SK-N-SH (cell line): Measurements from ENCODE around the gene SRRM4. TPM values are rescaled to one million over a fixed set of nuclear protein-coding genes. Genes with fewer than 3 reads are reported as not detected.
A peak's percentile ranks its signal among the peaks of the same experiment; 100 is the strongest.

Experiments
- CTCF ChIA-PET: fragments of 300-600, 350-600 bp; formaldehyde crosslinking; extraction: SDS; loops from one replicate; lab custom pipeline; 2021; lab: Yijun Ruan, JAX
- POLR2A ChIA-PET: fragments of 350-600 bp; sonication (Branson Sonifier 250); formaldehyde crosslinking; extraction: SDS; loops from one replicate; lab custom pipeline; 2020; ENCODE audit warnings: antibody characterized with exemption, inconsistent platforms; lab: Yijun Ruan, JAX
- DNase-seq: peaks from one replicate; pipeline ENCODE4 v3.0.0; 2012
- H2AFZ ChIP-seq: fragments of 200-600 bp; sonication (generic); 2 replicates; pipeline ENCODE4 v1.8.1; 2016; ENCODE audit warnings: antibody characterized with exemption, mild to moderate bottlenecking, low read depth
- H3F3A ChIP-seq: fragments of 200-600 bp; sonication (generic); replicated peaks from 2 replicates; pipeline ENCODE3; 2016; ENCODE audit warnings: antibody characterized with exemption, mild to moderate bottlenecking; ENCODE audit not compliant: insufficient read depth
- H3K27ac ChIP-seq, 2 experiments: fragments of 200-500 bp in 1 of 2; fragments of 200-600 bp in 1 of 2; sonication (Bioruptor generic) in 1 of 2; sonication (generic), shearing (Covaris generic) in 1 of 2; 2 replicates each; pipeline versions ENCODE4 v1.5.1 to v1.6.1; 2014 to 2016; ENCODE audit warnings: low read depth in 2 of 2, inconsistent platforms in 1 of 2, low read length in 1 of 2, mild to moderate bottlenecking in 1 of 2, mixed read lengths in 1 of 2
- H3K27me3 ChIP-seq: fragments of 200-600 bp; sonication (generic), shearing (Covaris generic); 2 replicates; pipeline ENCODE4 v1.6.1; 2016; ENCODE audit warnings: mixed run types; ENCODE audit not compliant: insufficient read depth
- H3K36me3 ChIP-seq, 2 experiments: fragments of 200-500 bp in 1 of 2; fragments of 200-600 bp in 1 of 2; sonication (Bioruptor generic) in 1 of 2; sonication (generic) in 1 of 2; replicated peaks in 1 of 2; 2 replicates each; pipeline versions ENCODE3 to v1.5.1; 2014 to 2016; ENCODE audit warnings: low read length in 1 of 2, mild to moderate bottlenecking in 1 of 2; ENCODE audit not compliant: insufficient read depth in 2 of 2, control insufficient read depth in 1 of 2
- H3K4me1 ChIP-seq, 2 experiments: fragments of 200-500 bp in 1 of 2; fragments of 200-600 bp in 1 of 2; sonication (Bioruptor generic) in 1 of 2; sonication (generic), shearing (Covaris generic) in 1 of 2; 2 replicates each; pipeline versions ENCODE4 v1.5.1 to v1.6.1; 2014 to 2016; ENCODE audit warnings: low read depth in 1 of 2, low read length in 1 of 2, mixed run types in 1 of 2; ENCODE audit not compliant: insufficient read depth in 2 of 2, control insufficient read depth in 1 of 2
- H3K4me2 ChIP-seq: fragments of 200-600 bp; sonication (generic), shearing (Covaris generic); 2 replicates; pipeline ENCODE4 v1.6.1; 2017; ENCODE audit warnings: mixed run types
- H3K4me3 ChIP-seq, 2 experiments: fragments of 200-500 bp in 1 of 2; fragments of 200-600 bp in 1 of 2; sonication (Bioruptor generic) in 1 of 2; sonication (generic), shearing (Covaris generic) in 1 of 2; 2 replicates each; pipeline versions ENCODE4 v1.5.1 to v1.8.1; 2014 to 2016; ENCODE audit warnings: low read depth in 2 of 2, inconsistent platforms in 1 of 2, low read length in 1 of 2, mild to moderate bottlenecking in 1 of 2, mixed read lengths in 1 of 2, moderate library complexity in 1 of 2
- H3K79me2 ChIP-seq: fragments of 200-600 bp; sonication (generic); 2 replicates; pipeline ENCODE4 v1.8.1; 2017; ENCODE audit warnings: mild to moderate bottlenecking; ENCODE audit not compliant: insufficient read depth
- H3K9ac ChIP-seq: fragments of 200-600 bp; sonication (generic); 2 replicates; pipeline ENCODE4 v1.6.1; 2017; ENCODE audit warnings: mixed run types
- H3K9me2 ChIP-seq: fragments of 200-600 bp; sonication (generic); 2 replicates; pipeline ENCODE4 v1.6.1; 2017; ENCODE audit warnings: mixed run types
- H3K9me3 ChIP-seq: fragments of 200-600 bp; sonication (generic); 2 replicates; pipeline ENCODE4 v1.6.1; 2017; ENCODE audit warnings: mixed run types, mild to moderate bottlenecking, moderate library complexity
- H4K20me1 ChIP-seq: fragments of 200-600 bp; sonication (generic); 2 replicates; pipeline ENCODE4 v1.6.1; 2017; ENCODE audit warnings: mild to moderate bottlenecking, mixed run types; ENCODE audit not compliant: insufficient read depth
- CHD2 ChIP-seq: fragments of 150-350 bp; IDR thresholded peaks from 2 replicates; pipeline ENCODE4 v1.6.1; 2018; ENCODE audit warnings: low read length; ENCODE audit not compliant: partially characterized antibody
- ELF1 ChIP-seq: IDR thresholded peaks from 2 replicates; pipeline ENCODE4 v1.4.0; 2012
- EP300 ChIP-seq, 2 experiments: IDR thresholded peaks; 2 replicates each; pipeline versions ENCODE4 v1.4.0 to v1.6.1; 2012; ENCODE audit warnings: borderline replicate concordance in 1 of 2, low read depth in 1 of 2, low read length in 1 of 2
- EZH2phosphoT487 ChIP-seq: fragments of 200-600 bp; sonication (generic); IDR thresholded peaks from 2 replicates; pipeline ENCODE4 v1.6.1; 2017; ENCODE audit warnings: low read depth, mixed run types, mild to moderate bottlenecking, antibody characterized with exemption, moderate library complexity, borderline replicate concordance
- FOSL2 ChIP-seq: IDR thresholded peaks from 2 replicates; pipeline ENCODE4 v1.4.0; 2012; ENCODE audit warnings: low read depth, mild to moderate bottlenecking, moderate library complexity, borderline replicate concordance
- FOXJ3 ChIP-seq: sonication (generic); formaldehyde crosslinking; IDR thresholded peaks from 2 replicates; pipeline ENCODE4 v1.5.1; 2020; ENCODE audit warnings: mild to moderate bottlenecking, missing genetic modification reagents
- FOXM1 ChIP-seq: IDR thresholded peaks from 2 replicates; pipeline ENCODE4 v1.4.0; 2012; ENCODE audit warnings: low read depth, mild to moderate bottlenecking
- GABPA ChIP-seq: IDR thresholded peaks from 2 replicates; pipeline ENCODE4 v1.4.0; 2012; ENCODE audit warnings: low read depth, mild to moderate bottlenecking
- GATA2 ChIP-seq: sonication (generic); formaldehyde crosslinking; IDR thresholded peaks from 2 replicates; pipeline ENCODE4 v1.5.0; 2020; ENCODE audit warnings: mild to moderate bottlenecking, missing genetic modification reagents
- IRF3 ChIP-seq: fragments of 150-350 bp; IDR thresholded peaks from 2 replicates; pipeline ENCODE4 v1.6.1; 2016; ENCODE audit warnings: mild to moderate bottlenecking, low read depth, low read length
- JUND ChIP-seq: IDR thresholded peaks from 2 replicates; pipeline ENCODE4 v1.4.0; 2012
- MAX ChIP-seq: IDR thresholded peaks from 2 replicates; pipeline ENCODE4 v1.4.0; 2012; ENCODE audit warnings: low read depth
- MXI1 ChIP-seq: IDR thresholded peaks from 2 replicates; pipeline ENCODE4 v1.6.1; 2012; ENCODE audit warnings: mild to moderate bottlenecking, low read depth, low read length, improper control_type of control experiment
- NFIC ChIP-seq: IDR thresholded peaks from 2 replicates; pipeline ENCODE4 v1.4.0; 2012; ENCODE audit warnings: borderline replicate concordance
- NRF1 ChIP-seq: IDR thresholded peaks from 2 replicates; pipeline ENCODE4 v1.6.1; 2012; ENCODE audit warnings: low read depth, mild to moderate bottlenecking, low read length
- RAD21 ChIP-seq: IDR thresholded peaks from 2 replicates; pipeline ENCODE4 v1.6.1; 2012; ENCODE audit warnings: mild to moderate bottlenecking, low read length
- RCOR1 ChIP-seq: fragments of 150-350 bp; IDR thresholded peaks from 2 replicates; pipeline ENCODE4 v1.6.1; 2017; ENCODE audit warnings: antibody characterized with exemption, low read length
- REST ChIP-seq: IDR thresholded peaks from 2 replicates; pipeline ENCODE4 v1.6.1; 2012; ENCODE audit warnings: mild to moderate bottlenecking, low read depth, low read length, moderate library complexity
- SIN3A ChIP-seq: IDR thresholded peaks from 2 replicates; pipeline ENCODE4 v1.6.1; 2012; ENCODE audit warnings: low read depth, mild to moderate bottlenecking, low read length, moderate library complexity, borderline replicate concordance
- SMC3 ChIP-seq: IDR thresholded peaks from 2 replicates; pipeline ENCODE4 v1.6.1; 2012; ENCODE audit warnings: low read depth, low read length, improper control_type of control experiment
- TAF1 ChIP-seq: IDR thresholded peaks from 2 replicates; pipeline ENCODE4 v1.6.1; 2012; ENCODE audit warnings: low read depth, mild to moderate bottlenecking, low read length, moderate library complexity, borderline replicate concordance
- TCF12 ChIP-seq: IDR thresholded peaks from 2 replicates; pipeline ENCODE4 v1.4.0; 2012
- TEAD4 ChIP-seq: IDR thresholded peaks from 2 replicates; pipeline ENCODE4 v1.4.0; 2012; ENCODE audit warnings: mild to moderate bottlenecking, borderline replicate concordance; ENCODE audit not compliant: insufficient read depth
- USF1 ChIP-seq: IDR thresholded peaks from 2 replicates; pipeline ENCODE4 v1.4.0; 2012; ENCODE audit warnings: low read depth, borderline replicate concordance
- USF2 ChIP-seq: fragments of 150-350 bp; IDR thresholded peaks from 2 replicates; pipeline ENCODE4 v1.6.1; 2017; ENCODE audit warnings: antibody characterized with exemption, low read length, low read depth, borderline replicate concordance
- ZBTB33 ChIP-seq: IDR thresholded peaks from 2 replicates; pipeline ENCODE4 v1.4.0; 2012; ENCODE audit warnings: low read depth, borderline replicate concordance
- WGBS: methylation state at CpG from one replicate; pipeline ENCODE4 v1.1.6; 2017; ENCODE audit warnings: low lambda C conversion rate; 5-methylcytosine and 5-hydroxymethylcytosine counted together
- polyA plus RNA-seq, 3 experiments: library from polyadenylated mRNA; depleted of rRNA; stranded (reverse); fragments of >200 nt; gene quantifications; 2 replicates each; pipeline ENCODE4 v1.2.3, GENCODE V29; 2012

The SRRM4 gene
- polyA plus RNA-seq, 1 of the 3 experiments (the other 2 are of a cell fraction): 0.03 TPM

GRCh38 chr12:119006746-119007145, 25.4 kb downstream of the SRRM4 start:
- no peak overlapping the region for H3K4me2 ChIP-seq
- WGBS: 19% methylated on average over 2 of the region's 5 CpGs
- no peaks in the 10 kb centered on the region for H3K79me2 ChIP-seq
- ChIA-PET CTCF (interaction anchor here (1.1 to 3.6 kb wide), 10 partner anchors 19 to 407 kb away, joined by 3 to 12 read pairs (median 4); partner anchors contain the start of gene SRRM4), POLR2A (interaction anchor here (1.1 to 2.2 kb wide), 3 partner anchors 22 to 65 kb away, joined by 4 to 10 read pairs (median 6); partner anchors contain the start of gene SRRM4)
- H3K4me3 ChIP-seq: no peak overlapping the region
- H3K4me1 ChIP-seq: peaks cover 0 to 64% of the 10 kb centered on the region in 2 experiments; a peak in 2 of 4 replicates
- no peaks in the 10 kb centered on the region for H3K9me3 ChIP-seq
- H3F3A ChIP-seq: no peaks in the 10 kb centered on the region
- H3K36me3 ChIP-seq: no peaks in the 10 kb centered on the region
- H3K27me3 ChIP-seq: no peaks in the 10 kb centered on the region
- no peak overlapping the region for H3K9ac ChIP-seq
- H4K20me1 ChIP-seq: no peaks in the 10 kb centered on the region
- peak overlapping the region in 1 of 2 experiments; percentile 84; a peak in 2 of 4 replicates for H3K27ac ChIP-seq
- no peak overlapping the region for H2AFZ ChIP-seq
- no peaks in the 10 kb centered on the region for H3K9me2 ChIP-seq
- peak; percentile 74 for DNase-seq
- TF ChIP-seq GATA2 (CRISPR knock-in tag) (peak; percentile 53; the same call in 1 of the 2 replicates), FOXM1 (no peak), USF2 (no peak), RAD21 (no peak), USF1 (no peak), SMC3 (no peak), NRF1 (no peak), TEAD4 (no peak), ZBTB33 (no peak), FOSL2 (no peak), TAF1 (no peak), EP300 (IDR thresholded peaks at IDR 0.05; ENCODE audit: borderline replicate concordance in 1 of 2, low read depth in 1 of 2, low read length in 1 of 2) (peak in 1 of 2 experiments; percentile 38; a peak in 1 of 4 replicates), JUND (no peak), SIN3A (no peak), EZH2phosphoT487 (no peak), GABPA (no peak), ELF1 (no peak), IRF3 (no peak), TCF12 (no peak), FOXJ3 (no peak), MXI1 (peak; percentile 38; the same call in 1 of the 2 replicates), NFIC (no peak), RCOR1 (peak; percentile 61; the same call in 1 of the 2 replicates), CHD2 (peak; percentile 14), MAX (no peak), REST (no peak)
